SIG-M5 (cell line): Measurements from ENCODE around the gene SYT11.
"Not testable (repeated sequence)": the region's sequence is repeated elsewhere in the genome, so short reads cannot be mapped to it uniquely, and the experiment has no call there.

ENCODE experiments used
- DNase-seq: peaks from one replicate; lab custom pipeline; 2025; lab: John Stamatoyannopoulos, UW

Gene SYT11

GRCh38 chr1:155899683-155900082, 40.3 kb downstream of the SYT11 start:
- DNase-seq: no peak

- no peak for DNase-seq
These were observed 40.8 kb downstream of the SYT11 start for GRCh38 chr1:155900161-155900560.

GRCh38 chr1:155904261-155904660, 44.9 kb downstream of the SYT11 start:
- no peak for DNase-seq

- DNase-seq: peak; percentile 65
These were observed 50.5 kb downstream of the SYT11 start for GRCh38 chr1:155909894-155910293.

GRCh38 chr1:155910621-155911121, 51.3 kb downstream of the SYT11 start:
- DNase-seq: no peak

GRCh38 chr1:155911156-155912055, 52.0 kb downstream of the SYT11 start, which contains the start of gene RIT1:
RIT1 (minus strand) TSS chr1:155911349; CDS start chr1:155910761, 588 bp downstream.
- DNase-seq: no peak

GRCh38 chr1:155912056-155912536, 52.7 kb downstream of the SYT11 start:
- no peak for DNase-seq

- DNase-seq: no peak
These were observed 54.8 kb downstream of the SYT11 start for GRCh38 chr1:155913969-155914757.

DNA sequence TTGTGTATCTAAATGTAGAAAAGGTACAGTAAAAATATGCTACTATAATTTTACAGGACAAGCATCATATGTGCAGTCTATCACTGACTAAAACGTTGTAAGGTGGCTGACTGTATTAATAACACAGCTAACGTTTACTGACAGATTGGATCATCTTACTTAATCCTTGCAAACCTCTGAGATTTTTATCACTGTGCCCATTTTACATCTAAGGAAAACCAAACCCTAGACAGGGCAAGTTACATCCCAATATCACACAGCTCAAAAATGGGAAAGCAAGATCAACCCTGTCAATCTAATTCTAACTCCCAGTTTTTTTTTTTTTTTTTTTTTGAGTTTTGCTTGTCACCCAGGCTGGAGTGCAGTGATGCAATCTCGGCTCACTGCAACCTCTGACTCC, 59.3 kb downstream of the SYT11 start:
- no peak for DNase-seq

DNA sequence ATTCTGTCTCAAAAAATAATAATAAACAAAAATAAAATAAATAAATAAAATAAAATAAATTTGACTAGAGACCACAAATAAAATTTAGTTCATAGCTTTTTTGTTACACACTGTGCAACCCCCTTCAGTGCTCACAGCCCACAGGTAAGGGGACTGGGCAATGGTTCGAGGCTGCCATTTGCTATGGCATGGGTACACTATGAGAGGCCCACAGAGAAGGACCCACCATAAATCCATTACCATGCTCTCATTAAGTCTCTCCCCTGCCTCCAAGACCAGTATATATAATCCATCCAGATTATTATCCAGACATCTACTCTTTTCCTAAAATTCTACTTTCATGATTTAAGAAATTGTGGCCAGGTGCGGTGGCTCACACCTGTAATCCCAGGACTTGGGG, 60.4 kb downstream of the SYT11 start:
- no peak for DNase-seq

- DNase-seq: no peak
These were observed 61.4 kb downstream of the SYT11 start for GRCh38 chr1:155920717-155921116.

DNA sequence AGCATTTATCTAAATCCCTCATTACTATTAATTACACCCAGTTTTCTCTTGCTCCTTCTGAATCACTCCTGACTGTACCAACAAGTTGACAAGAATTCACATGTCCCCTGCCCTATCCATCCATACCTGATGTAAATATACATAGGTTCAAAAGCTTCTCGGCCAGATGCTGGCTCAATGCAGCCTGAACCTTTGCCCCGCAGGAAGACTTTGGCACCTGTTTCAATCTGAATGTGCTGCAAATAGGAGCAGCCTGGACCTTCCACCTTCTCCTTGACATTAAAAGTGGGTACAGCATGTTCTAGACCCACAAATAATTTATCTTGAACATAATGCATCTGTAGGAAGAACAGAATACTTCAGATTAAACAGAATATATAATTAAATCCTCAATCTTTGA, 66.1 kb downstream of the SYT11 start:
- no peak for DNase-seq

GRCh38 chr1:155929057-155929456, 69.7 kb downstream of the SYT11 start:
- DNase-seq: no peak

DNA sequence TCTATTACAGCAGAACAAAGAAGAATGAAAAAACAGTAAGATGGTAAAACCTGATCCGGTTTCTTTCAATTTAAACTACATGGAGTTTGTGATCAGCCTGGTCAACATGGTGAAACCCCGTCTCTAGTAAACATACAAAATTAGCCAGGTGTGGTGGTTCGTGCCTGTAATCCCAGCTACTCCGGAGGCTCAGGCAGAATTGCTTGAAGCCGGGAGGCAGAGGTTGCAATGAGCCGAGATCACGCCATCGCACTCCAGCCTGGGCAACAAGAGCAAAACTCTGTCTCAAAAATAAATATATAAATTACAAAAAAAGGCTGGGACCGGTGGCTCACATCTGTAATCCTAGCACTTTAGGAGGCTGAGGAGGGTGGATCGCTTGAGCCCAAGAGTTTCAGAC, 71.4 kb downstream of the SYT11 start:
- not testable (repeated sequence) for DNase-seq

DNA sequence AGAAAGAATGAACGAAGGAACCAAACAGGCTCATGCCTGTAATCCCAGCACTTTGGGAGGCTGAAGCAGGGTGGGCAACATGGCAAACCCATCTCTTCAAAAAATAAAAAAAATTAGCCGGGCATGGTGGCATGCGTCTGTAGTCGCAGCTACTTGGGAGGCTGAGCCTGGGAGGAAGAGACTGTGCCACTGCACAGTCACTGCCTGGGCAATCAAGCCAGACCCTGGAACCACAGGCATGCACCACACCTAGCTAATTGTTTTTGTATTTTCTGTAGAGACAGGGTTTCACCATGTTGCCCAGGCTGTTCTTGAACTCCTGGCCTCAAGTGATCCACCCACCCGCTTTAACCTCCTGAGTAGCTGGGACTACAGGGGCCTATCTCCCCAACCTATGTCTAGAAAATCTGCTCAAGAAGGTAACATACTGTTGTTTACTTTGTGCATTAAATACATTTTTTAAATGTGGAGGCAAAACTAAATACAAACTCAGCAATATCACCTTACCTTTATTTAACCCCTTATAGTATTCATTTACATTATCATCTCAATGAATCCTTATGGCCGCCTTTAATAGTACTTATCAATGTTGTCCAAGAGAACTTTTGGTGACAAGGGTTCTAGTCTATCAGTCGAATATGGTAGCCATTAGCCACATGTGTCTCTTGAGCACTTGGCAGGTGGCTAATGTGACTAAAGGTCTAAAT, 72.1 kb downstream of the SYT11 start:
- DNase-seq: no peak

- DNase-seq: no peak
These were observed 72.7 kb downstream of the SYT11 start for GRCh38 chr1:155932081-155932480.

DNA sequence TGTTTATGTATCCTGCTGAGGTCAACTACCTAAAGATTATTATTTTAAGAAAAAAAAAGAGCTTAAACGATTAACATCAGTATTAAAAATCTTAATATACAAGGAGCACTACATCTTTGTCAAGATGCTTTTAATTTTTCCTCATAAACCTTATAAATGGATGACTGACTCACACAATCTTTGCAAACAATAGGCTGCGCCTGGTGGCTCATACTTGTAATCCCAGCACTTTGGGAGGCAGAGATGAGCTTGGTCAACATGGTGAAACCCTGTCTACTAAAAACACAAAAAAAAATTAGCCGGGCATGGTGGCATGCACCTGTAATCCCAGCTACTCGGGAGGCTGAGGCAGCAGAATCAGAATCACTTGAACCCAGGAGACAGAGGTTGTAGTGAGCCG, 73.1 kb downstream of the SYT11 start:
- no peak for DNase-seq

GRCh38 chr1:155933591-155934096, 74.3 kb downstream of the SYT11 start:
- DNase-seq: no peak

- peak; percentile 99 for DNase-seq
These were observed 74.9 kb downstream of the SYT11 start, which contains the start of gene KHDC4 for GRCh38 chr1:155934097-155934935. KHDC4 (minus strand) TSS chr1:155934413; CDS start chr1:155934373, 40 bp downstream.
